Femur (tissue), 1 donor: ENCODE data around the gene LURAP1L.

Source experiments
- DNase-seq: peaks from one replicate; pipeline ENCODE4 v3.0.0-alpha.2; 2017

Gene LURAP1L

GRCh38 chr9:12813960-12814876, 39.4 kb downstream of the LURAP1L start:
- DNase-seq, result peak; percentile 62

DNA sequence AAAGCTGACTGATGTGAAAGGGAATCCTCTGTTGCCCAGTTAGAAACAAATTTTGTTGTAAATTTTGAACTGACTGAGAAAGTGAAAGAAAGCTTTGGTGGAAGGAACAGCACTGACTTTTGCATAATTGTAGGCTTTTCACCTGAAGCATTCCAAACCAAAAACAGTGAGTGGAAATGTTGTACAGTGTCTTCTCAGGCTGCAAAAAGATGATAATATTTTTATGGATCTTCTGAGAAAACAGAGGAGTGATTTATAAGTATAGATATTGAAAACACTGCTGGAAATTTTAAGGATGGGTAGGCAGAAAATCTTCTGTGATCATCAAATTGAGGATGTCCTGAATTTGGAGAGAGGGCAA, 40.0 kb downstream of the LURAP1L start:
- no peak for DNase-seq

- no peak for DNase-seq
Observed at GRCh38 chr9:12815888-12816287, 41.1 kb downstream of the LURAP1L start.

GRCh38 chr9:12816656-12817101, 41.9 kb downstream of the LURAP1L start:
- no peak for DNase-seq

DNA sequence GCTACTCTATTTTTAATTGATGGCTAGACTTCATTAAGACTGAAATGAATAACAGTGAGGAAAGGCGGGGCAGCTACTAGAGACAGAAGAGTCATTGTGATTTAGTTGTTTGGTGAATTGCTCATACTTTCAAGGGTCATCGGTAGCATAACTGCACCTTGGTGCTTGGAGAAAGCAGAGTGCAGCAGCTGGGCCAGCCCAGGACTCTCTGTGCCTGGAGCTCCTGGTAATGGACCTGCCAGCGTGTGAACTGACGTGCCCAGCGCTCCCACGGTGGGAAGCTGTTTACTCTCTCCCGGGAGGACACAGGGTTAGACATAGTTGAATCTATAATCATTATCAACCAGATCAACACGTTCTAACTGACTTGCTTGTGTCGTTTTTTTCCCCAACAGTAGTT, 42.9 kb downstream of the LURAP1L start:
- no peak for DNase-seq

GRCh38 chr9:12818431-12819000, 43.7 kb downstream of the LURAP1L start:
- DNase-seq, result peak; percentile 49

GRCh38 chr9:12819436-12820185, 44.8 kb downstream of the LURAP1L start:
- DNase-seq, result no peak

GRCh38 chr9:12822111-12822510, 47.3 kb downstream of the LURAP1L start:
- DNase-seq, result no peak

DNA sequence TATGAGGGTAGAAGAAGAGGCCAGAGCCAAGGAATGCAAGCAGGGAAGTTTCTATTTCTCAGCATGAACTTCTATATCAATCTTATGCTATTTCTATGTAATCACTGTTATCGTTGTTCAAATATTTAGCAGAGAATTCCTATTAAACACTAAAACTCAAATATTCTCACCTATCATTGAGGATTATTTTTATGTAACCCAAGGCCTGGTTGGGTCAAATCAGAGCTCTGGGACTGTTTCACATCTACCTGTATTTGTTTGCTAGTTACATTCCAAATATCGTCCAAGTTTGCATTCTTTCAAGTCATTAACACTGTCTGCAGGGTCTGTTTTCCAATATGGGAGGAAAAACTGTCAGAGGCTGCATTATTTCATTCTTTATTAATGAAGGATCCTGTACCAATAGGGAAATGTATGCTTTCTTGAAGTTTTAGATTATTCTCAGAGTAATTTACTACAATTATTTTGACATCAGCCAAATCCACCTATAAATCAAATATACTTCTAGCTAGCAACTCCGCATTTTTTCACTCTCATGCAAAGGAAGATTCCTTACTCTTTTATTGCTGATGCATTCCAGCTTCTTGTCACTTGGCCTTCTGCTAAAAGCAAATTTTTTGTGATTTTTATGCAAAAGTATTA, 52.2 kb downstream of the LURAP1L start:
- no peak for DNase-seq

DNA sequence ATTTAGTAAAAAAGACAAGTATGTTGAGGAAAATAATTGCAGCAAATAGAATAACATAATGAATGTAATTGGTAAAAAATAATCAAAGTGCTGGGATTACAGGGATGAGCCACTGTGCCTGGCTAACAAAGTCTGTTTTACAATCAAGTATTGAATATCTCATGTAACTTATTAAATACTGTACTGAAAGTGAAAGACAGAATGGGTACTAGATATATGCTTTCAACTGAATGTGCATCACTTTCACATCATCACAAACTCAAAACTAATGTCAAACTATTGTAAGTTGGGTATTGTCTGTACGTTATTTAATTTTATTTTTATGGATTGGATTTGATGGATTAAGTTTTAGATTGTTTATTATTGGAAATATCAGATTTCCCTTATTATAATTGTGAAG, 58.9 kb downstream of the LURAP1L start:
- no peak for DNase-seq

DNA sequence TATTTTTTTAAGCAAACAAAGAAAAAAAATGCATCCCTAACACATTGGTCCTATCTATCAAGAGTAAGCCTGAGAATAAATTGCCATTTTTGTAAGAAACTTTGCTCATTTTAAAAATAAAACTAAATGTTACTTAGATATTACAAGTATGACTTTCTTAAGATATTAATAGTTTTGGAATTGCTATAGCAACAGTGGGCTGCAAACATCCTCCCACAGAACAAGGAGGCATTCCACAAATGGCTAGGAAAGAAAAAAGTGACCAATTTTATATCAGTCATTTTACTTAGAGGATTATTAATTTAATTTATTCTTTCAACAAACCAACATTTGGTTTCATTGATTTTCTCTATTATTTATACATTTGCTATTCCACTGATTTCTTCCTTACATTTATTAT, 63.7 kb downstream of the LURAP1L start:
- DNase-seq, result no peak

DNA sequence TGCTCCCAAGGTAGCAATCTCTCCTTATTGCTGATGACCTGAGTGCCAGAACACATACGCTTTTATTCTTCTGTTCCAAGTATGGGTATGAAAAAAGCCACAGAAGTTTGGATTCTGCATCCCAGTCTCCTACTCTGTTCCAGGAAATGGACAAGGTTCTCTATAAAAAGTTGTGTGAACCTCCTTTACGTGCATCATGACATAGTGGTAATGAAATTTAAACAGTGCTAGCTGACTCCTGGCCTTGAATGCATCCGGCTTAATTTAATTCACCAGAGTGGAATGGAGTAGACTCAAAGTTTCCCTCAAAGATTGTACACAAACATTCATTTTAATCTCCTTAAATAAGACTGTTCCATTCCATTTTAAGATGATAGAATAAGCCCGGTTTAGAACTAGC, 68.9 kb downstream of the LURAP1L start:
- peak; percentile 33 for DNase-seq

DNA sequence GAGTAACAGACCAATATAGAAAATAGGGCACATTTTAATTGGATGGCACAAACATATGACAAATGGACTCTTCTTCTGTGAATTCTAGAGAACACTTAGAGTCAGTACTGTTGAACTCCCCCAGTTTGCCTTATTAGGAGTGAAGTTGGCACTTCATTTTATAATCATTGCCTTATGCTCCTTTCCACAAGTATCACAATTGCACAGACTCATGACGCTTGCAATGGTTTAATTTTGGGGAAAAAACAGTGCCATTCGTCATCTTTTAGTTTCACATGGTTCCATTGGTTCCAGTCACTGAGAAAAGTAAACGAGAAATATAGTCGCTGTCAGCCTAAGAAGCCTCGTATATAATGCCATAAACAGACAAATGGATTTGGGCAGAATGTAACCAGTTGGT, 71.2 kb downstream of the LURAP1L start:
- DNase-seq, result no peak

DNA sequence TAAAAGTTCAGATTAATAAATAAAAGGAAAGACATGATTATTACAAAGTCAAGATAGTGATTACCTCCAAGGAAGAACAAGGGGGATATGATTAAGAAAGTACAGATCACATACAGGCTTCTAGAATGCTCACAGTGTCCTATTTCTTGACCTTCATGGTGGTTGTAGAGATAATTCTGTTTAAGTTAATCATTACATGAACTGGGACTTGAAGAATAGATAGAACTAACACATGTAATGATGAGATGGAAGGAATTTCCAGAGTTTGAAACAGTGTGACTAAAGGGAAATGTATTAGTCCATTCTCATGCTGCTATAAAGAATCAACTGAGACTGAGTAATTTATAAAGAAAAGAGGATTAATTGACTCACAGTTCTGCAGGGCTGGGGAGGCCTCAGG, 72.7 kb downstream of the LURAP1L start:
- DNase-seq, result no peak

DNA sequence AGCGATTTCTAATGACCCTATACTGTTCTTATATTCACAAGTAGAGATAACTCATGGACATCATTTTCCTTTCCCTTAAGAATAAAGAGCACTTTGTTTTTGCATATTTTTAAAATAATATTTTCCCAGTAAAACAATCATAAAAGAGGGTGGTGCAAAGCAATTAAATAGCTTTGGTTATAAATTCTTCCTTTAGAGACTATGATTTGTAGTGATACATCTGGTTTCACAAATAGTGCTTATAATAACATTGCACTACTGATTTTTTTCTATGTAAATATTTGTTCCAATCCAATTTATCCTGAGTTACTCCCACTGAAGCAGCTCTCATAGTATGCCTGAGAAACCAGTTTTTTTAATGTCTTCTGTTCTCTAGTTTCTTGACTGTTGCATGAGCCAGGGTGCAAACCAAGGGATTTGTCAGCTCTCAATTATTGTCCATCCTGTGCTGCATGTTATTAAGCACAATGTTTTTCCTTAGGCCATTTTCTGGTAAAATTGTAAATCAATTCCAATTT, 74.7 kb downstream of the LURAP1L start:
- DNase-seq, result no peak

DNA sequence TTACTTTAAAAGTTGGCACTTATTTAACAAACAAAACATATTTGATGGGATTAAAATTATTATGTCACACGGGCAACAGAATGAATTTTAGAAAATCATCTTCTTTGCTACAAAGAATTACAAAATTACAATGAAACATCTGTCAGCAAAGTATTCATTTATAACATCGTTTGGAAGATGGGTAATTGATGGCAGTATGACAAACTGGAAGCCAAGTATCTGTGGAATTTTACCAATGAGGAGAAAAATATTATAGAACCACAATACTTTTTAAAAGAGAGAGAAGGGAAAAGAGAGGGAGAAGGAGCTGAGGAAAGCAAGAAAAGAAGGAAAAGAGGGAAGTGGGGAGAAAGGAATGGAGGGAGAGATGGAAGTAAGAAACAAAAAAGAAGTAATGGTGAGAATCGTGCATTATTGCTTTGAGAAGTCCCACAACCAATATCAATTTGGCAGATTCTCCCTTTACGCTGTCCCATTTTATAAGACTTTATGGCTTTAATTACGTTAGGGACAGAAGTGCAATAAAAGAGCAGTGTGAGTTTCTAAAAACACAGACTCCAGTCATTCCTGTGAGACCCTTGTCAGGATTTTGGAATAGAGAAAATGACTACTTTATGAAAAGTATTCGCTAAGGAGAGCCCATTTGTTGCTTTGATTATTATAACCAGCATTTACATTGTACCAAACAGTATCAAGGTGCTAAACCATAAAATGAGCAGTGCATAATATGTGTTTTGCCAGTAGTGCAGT, 76.7 kb downstream of the LURAP1L start:
- DNase-seq, result no peak

DNA sequence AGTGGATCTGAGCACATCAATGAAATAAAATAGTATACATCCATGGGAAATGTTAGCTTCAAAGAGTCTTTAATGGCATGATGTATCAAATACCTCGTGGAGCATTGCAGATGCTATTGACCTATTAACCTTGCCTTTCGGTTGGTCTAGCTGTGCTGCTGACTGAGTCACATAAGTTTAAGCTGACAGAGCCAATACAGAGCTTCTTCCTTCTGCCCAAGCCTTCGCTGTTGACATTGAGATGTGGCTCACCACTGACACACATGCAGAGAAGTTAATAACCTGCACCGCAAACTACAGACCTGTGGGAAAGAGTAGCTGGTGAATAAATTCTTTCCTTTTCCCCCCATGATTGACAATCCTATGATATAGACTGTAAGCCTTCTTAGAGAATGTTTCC, 78.2 kb downstream of the LURAP1L start:
- DNase-seq, result no peak

DNA sequence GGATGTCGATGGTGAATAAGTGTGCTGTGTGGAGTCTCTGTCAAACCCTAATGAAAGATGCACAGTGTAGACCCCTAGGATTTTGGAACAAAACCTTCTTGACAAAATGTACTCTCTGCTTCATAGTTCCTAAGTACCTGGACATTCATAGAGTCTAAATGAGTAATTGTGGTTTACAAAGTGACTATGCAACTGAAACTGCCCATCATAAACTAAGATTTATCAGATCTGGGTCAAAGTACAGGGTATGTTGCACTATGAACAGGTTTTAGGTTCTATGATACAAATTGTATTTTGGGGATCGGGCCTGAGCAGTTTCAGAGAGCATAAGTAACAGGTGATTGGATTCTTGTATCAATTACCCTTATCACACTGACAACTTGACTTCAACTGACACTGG, 79.4 kb downstream of the LURAP1L start:
- no peak for DNase-seq

- no peak for DNase-seq
Observed at GRCh38 chr9:12855066-12855465, 80.2 kb downstream of the LURAP1L start.

GRCh38 chr9:12856603-12857002, 81.8 kb downstream of the LURAP1L start:
- DNase-seq, result no peak

DNA sequence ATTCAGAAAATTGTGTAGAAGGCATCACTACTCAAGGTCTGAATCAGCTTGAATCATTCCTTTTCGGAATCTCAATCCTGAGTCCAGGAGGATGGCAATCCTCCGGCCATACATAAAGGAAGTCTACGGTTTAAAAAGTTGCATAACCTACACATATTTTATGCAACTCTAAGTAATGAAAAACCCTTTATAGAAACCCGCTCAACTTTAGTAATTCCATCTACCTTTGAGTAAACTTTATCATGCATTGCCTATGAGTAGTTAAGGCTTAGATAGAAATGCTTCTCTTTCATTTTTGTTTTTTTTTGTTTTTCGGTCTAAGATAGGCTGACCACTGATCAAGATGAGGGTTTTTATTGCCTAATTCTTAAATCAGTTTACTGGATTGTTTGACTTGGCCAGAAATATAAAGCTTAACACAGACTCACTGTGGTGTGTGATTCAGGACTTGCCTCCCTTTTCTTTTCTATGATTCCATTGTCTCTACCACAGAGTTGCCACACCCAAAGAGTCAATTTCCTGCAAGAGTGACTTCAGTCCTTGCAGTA, 85.0 kb downstream of the LURAP1L start:
- no peak for DNase-seq

DNA sequence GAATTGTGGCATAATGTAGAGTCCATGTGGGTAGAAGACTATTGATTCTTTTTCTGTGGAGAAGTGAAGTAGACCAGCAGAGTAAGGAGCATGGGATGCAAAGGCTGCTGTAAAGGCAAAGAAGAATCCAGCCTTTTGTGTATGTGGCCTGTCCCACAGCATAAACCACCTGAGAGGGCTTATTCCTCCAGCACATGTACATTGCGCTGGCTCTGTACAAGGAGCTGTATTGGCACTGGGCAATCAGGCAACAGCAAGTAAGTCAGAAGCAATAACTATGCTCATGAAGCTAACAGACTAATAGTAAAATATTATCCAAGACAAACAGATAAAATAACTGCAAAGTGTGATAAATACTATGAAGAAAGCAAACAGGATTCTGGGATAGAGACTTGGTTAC, 86.2 kb downstream of the LURAP1L start:
- DNase-seq, result no peak
